PFSK-1 (cell line): ENCODE data around the gene BICD1.

Experiments used
- POLR2AphosphoS5 ChIP-seq: IDR thresholded peaks from 2 replicates; pipeline ENCODE4 v1.6.1; 2012; ENCODE audit warnings: low read depth, mild to moderate bottlenecking, control low read depth, low read length, moderate library complexity
- SIN3A ChIP-seq: IDR thresholded peaks from 2 replicates; pipeline ENCODE4 v1.6.1; 2012; ENCODE audit warnings: mild to moderate bottlenecking, low read length, moderate library complexity, borderline replicate concordance; ENCODE audit not compliant: insufficient read depth

DNA sequence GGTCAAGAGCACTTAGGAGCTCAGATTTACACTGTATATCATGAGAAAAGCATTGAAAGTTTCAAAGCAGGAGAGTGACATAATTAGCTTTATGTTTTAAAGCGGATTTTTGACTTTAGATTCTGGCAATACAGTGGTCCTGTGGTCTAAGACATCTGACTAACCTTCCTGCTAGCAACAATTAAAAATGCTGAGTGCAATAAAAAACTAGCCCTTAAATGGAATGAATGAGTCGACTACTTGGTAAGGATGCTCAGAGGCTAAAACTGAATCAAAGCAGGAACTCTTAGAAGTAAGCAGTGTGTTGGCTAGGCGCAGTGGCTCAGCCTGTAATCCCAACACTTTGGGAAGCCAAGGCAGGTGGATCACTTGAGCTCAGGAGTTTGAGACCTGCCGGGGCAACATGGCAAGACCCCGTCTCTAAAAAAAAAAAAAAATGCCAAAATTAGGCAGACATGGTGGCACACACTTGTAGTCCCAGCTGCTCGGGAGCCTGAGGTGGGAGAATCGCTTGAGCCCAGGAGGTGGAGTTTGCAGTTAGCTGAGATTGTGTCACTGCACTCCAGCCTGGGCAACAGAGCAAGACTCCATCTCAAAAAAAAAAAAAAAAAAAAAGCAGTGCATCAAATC is 18.9 kb downstream of the BICD1 start:
- TF ChIP-seq POLR2AphosphoS5 (no peak), SIN3A (no peak)
